K562 (cell line): ENCODE results near the gene TEFM. TPM values are rescaled to one million over a fixed set of nuclear protein-coding genes. Genes with fewer than 3 reads are reported as not detected.

Experiments used
- ATAC-seq: fragments of 200-7000 bp; cut with Tn5 transposase; 3 replicates; pipeline ENCODE4 v1.9.1; 2020; ENCODE audit warnings: moderate library complexity
- BruUV-seq: library from RNA; stranded (reverse); fragments of 400-500 nt; replicated peaks from 2 replicates; lab custom pipeline; 2021; lab: Mats Ljungman, UMichigan
- CTCF ChIA-PET: fragments of 300-600 bp; formaldehyde crosslinking; extraction: SDS; loops from one replicate; lab custom pipeline; 2021; ENCODE audit warnings: low intra/inter-chr PET ratio; lab: Yijun Ruan, JAX
- POLR2A ChIA-PET: fragments of 300-600, 350-650 bp; sonication (Branson Sonifier 250); formaldehyde crosslinking; extraction: SDS; loops from one replicate; lab custom pipeline; 2021; ENCODE audit warnings: antibody characterized with exemption, inconsistent platforms; lab: Yijun Ruan, JAX
- DNase-seq, 4 experiments: peaks; one replicate each; pipeline versions ENCODE4 v3.0.0 to v3.0.0-alpha.2; 2011 to 2018; ENCODE audit warnings: low spot score in 3 of 4, mixed read lengths in 3 of 4; ENCODE audit errors: extremely low read depth in 1 of 4
- FAIRE-seq: peaks from 2 replicates; lab custom pipeline; 2011; peaks lifted over from hg19 to GRCh38; lab: Jason Lieb, UNC
- H2AFZ ChIP-seq: 2 replicates; pipeline ENCODE4 v1.6.0; 2011; ENCODE audit warnings: low read depth, low read length, control low read depth, inconsistent platforms
- H3K27ac ChIP-seq: fragments of 200-600 bp; 3 replicates; pipeline ENCODE4 v1.8.0; 2011; ENCODE audit warnings: low read depth, mild to moderate bottlenecking, control low read depth, inconsistent platforms, low read length, moderate library complexity, mixed read lengths; ENCODE audit errors: extremely low read depth
- H3K27me3 ChIP-seq, 2 experiments: fragments of 300-600 bp in 1 of 2; 2 replicates in 1 of 2; 3 replicates in 1 of 2; pipeline versions ENCODE4 v1.6.0 to v1.8.0; 2011; ENCODE audit warnings: inconsistent platforms in 2 of 2, low read length in 2 of 2, mild to moderate bottlenecking in 1 of 2, mixed read lengths in 1 of 2, moderate library complexity in 1 of 2; ENCODE audit not compliant: control insufficient read depth in 2 of 2, insufficient read depth in 2 of 2
- H3K36me3 ChIP-seq: fragments of 300-600 bp; 3 replicates; pipeline ENCODE4 v1.8.0; 2011; ENCODE audit warnings: mild to moderate bottlenecking, low read length, inconsistent platforms; ENCODE audit not compliant: control insufficient read depth, insufficient read depth
- H3K4me1 ChIP-seq, 2 experiments: fragments of 200-600 bp in 1 of 2; replicated peaks in 1 of 2; 2 replicates in 1 of 2; 3 replicates in 1 of 2; pipeline versions ENCODE4 v1.5.1 to v1.8.0; 2011; ENCODE audit warnings: inconsistent platforms in 2 of 2, low read length in 2 of 2, mild to moderate bottlenecking in 1 of 2, mixed read lengths in 1 of 2, moderate library complexity in 1 of 2; ENCODE audit not compliant: control insufficient read depth in 2 of 2, insufficient read depth in 2 of 2
- H3K4me2 ChIP-seq: 2 replicates; pipeline ENCODE4 v1.6.1; 2011; ENCODE audit warnings: low read length, control low read depth, inconsistent platforms, mixed read lengths; ENCODE audit not compliant: insufficient read depth
- H3K4me3 ChIP-seq: fragments of 200-600 bp; sonication (generic), shearing (Covaris generic); 2 replicates; pipeline ENCODE4 v1.5.1; 2016; ENCODE audit warnings: control low read depth, inconsistent platforms
- H3K79me2 ChIP-seq: fragments of 200-600 bp; 3 replicates; pipeline ENCODE4 v1.8.0; 2011; ENCODE audit warnings: low read length, inconsistent platforms; ENCODE audit not compliant: control insufficient read depth, insufficient read depth
- H3K9ac ChIP-seq, 2 experiments: 2 replicates each; pipeline versions ENCODE4 v1.6.0 to v1.6.1; 2011; ENCODE audit warnings: low read depth in 2 of 2, low read length in 2 of 2, control low read depth in 1 of 2, inconsistent platforms in 1 of 2, mild to moderate bottlenecking in 1 of 2, mixed read lengths in 1 of 2; ENCODE audit not compliant: insufficient read depth in 1 of 2
- H3K9me1 ChIP-seq: one replicate; pipeline ENCODE4 v1.6.0; 2011; ENCODE audit warnings: inconsistent platforms, mild to moderate bottlenecking, low read length, moderate library complexity; ENCODE audit not compliant: control insufficient read depth, insufficient read depth
- H3K9me3 ChIP-seq: replicated peaks from 2 replicates; pipeline ENCODE4 v1.5.1; 2011; ENCODE audit warnings: low read depth, low read length, inconsistent platforms; ENCODE audit not compliant: control insufficient read depth, insufficient read depth
- H4K20me1 ChIP-seq: replicated peaks from 2 replicates; pipeline ENCODE4 v1.6.1; 2011; ENCODE audit warnings: low read length, inconsistent platforms, mixed read lengths; ENCODE audit not compliant: control insufficient read depth, insufficient read depth
- CHD2 ChIP-seq: IDR thresholded peaks from 2 replicates; pipeline ENCODE4 v1.6.1; 2011; ENCODE audit warnings: low read depth, low read length
- RCOR1 ChIP-seq, 2 experiments: IDR thresholded peaks; 2 replicates each; pipeline ENCODE4 v1.6.1; 2012; ENCODE audit warnings: low read depth in 2 of 2, low read length in 2 of 2, borderline replicate concordance in 1 of 2, improper control_type of control experiment in 1 of 2
- WGBS: fragments of 100-300 bp; shearing (Covaris generic); methylation state at CpG from one replicate; pipeline ENCODE4 v1.1.6; 2016; ENCODE audit warnings: low coverage, mixed read lengths; ENCODE audit not compliant: insufficient coverage; ENCODE audit errors: missing lambda C conversion rate; 5-methylcytosine and 5-hydroxymethylcytosine counted together
- in situ Hi-C: fragments of 300-500 bp; cut with MboI; formaldehyde crosslinking; loops from 4 replicates; pipeline ENCODE4 v1.15.0; 2018; ENCODE audit warnings: inconsistent platforms, mixed read lengths
- intact Hi-C: fragments of 100-400 bp; cut with micrococcal nuclease; formaldehyde crosslinking; loops from 2 replicates; pipeline ENCODE4 v1.14.2; 2022
- polyA plus RNA-seq, 8 experiments: library from polyadenylated mRNA; depleted of rRNA in 4 of 8; stranded (reverse) in 5 of 8; unstranded in 3 of 8; fragments of >200 nt; fragmentation: Nextera tagmentation in 2 of 8; fragmentation: Illumina TruSeq in 1 of 8; extraction: Ambion mirVana in 2 of 8; extraction: Trizol in 1 of 8; gene quantifications; 2 replicates each; pipeline versions ENCODE4 v1.2.1 to v1.2.3, GENCODE V29; 2011 to 2014; ENCODE audit warnings: inconsistent platforms in 1 of 8, missing spikeins in 1 of 8
- total RNA-seq, 7 experiments: library from RNA; depleted of rRNA in 6 of 7; stranded (reverse); fragments of >200 nt in 6 of 7; fragmentation: Illumina TruSeq in 2 of 7; extraction: Trizol in 2 of 7; gene quantifications; 2 replicates each; pipeline versions ENCODE4 v1.2.1 to v1.2.3, GENCODE V29; 2011 to 2021; ENCODE audit warnings: low replicate concordance in 1 of 7
- TF ChIP-seq, protein P1 (sequence below): fragments of 450-650 bp; IDR thresholded peaks from 2 replicates; pipeline ENCODE4 v1.6.1; 2016; ENCODE audit warnings: mild to moderate bottlenecking, moderate library complexity

TEFM gene
- total and polyA plus RNA-seq, 9 of the 15 experiments (the other 6 are each of a cell fraction or from before 2014, with no cell fraction given) = 12.5 to 60.3 (median 23.3) TPM

DNA sequence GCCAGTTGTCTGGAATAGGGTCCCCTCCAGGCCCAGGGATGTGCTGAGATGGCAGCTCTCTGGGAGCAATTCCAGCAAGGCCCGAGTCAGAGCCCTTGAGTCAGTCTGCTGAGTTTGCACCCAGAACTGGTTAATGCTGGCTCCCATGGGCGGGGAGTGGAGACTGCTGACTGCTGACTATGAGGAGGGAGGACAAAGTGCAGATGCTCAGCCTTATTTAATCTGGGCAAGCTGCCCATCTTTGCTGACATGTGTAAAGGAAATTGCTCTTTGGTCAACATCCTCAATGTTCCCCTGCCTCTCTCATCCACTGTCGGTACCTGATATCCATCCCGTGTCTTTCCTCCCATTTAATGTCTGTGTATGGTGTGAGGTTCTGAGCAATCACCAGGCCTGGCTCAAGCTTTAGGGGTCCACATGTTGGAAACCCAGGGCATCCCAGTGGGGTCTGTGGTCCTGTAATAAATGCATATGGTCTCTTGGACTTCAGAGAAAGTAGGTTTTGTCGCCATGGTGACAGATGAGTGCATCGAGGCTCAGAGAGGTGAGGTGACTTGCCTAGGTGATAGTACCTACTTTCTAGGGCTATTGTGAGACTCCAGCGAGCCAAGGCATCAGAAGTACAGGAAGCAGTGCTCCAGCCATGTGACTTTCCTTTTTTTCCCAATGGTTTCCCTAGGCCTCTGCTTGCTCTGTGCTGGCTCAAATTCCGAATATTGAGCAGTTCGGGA, 44.8 kb upstream of the TEFM start:
- 19% methylated on average over 9 of the region's 9 CpGs for WGBS
- ATAC-seq (no peak; the same call in 2 of the 3 replicates), DNase-seq (no peak), FAIRE-seq (no peak)
- Histone ChIP-seq H3K79me2 (no peaks in the 10 kb centered on the region), H3K4me3 (no peak overlapping the region), H3K27ac (no peak overlapping the region), H3K9me3 (no peaks in the 10 kb centered on the region), H2AFZ (no peak overlapping the region), H3K36me3 (no peaks in the 10 kb centered on the region), H3K4me1 (no peaks in the 10 kb centered on the region), H3K9me1 (no peaks in the 10 kb centered on the region), H3K9ac (no peak overlapping the region), H3K27me3 (peaks cover 12 to 38% of the 10 kb centered on the region in 2 experiments; a peak in 4 of 5 replicates), H3K4me2 (no peak overlapping the region), H4K20me1 (peaks cover 2% of the 10 kb centered on the region; the same call in 1 of the 2 replicates)
- CTCF ChIA-PET = no interaction called here
- no TSS peak for BruUV-seq
- POLR2A ChIA-PET = interaction anchor here (0.8 kb wide), 1 partner anchor 143 kb away, joined by 4 read pairs; no protein-coding TSS in a partner anchor
- intact Hi-C loops (no loop called here), in situ Hi-C loops (no loop called here)
- no peak for TF ChIP-seq CHD2
- TF ChIP-seq, protein P1, sequence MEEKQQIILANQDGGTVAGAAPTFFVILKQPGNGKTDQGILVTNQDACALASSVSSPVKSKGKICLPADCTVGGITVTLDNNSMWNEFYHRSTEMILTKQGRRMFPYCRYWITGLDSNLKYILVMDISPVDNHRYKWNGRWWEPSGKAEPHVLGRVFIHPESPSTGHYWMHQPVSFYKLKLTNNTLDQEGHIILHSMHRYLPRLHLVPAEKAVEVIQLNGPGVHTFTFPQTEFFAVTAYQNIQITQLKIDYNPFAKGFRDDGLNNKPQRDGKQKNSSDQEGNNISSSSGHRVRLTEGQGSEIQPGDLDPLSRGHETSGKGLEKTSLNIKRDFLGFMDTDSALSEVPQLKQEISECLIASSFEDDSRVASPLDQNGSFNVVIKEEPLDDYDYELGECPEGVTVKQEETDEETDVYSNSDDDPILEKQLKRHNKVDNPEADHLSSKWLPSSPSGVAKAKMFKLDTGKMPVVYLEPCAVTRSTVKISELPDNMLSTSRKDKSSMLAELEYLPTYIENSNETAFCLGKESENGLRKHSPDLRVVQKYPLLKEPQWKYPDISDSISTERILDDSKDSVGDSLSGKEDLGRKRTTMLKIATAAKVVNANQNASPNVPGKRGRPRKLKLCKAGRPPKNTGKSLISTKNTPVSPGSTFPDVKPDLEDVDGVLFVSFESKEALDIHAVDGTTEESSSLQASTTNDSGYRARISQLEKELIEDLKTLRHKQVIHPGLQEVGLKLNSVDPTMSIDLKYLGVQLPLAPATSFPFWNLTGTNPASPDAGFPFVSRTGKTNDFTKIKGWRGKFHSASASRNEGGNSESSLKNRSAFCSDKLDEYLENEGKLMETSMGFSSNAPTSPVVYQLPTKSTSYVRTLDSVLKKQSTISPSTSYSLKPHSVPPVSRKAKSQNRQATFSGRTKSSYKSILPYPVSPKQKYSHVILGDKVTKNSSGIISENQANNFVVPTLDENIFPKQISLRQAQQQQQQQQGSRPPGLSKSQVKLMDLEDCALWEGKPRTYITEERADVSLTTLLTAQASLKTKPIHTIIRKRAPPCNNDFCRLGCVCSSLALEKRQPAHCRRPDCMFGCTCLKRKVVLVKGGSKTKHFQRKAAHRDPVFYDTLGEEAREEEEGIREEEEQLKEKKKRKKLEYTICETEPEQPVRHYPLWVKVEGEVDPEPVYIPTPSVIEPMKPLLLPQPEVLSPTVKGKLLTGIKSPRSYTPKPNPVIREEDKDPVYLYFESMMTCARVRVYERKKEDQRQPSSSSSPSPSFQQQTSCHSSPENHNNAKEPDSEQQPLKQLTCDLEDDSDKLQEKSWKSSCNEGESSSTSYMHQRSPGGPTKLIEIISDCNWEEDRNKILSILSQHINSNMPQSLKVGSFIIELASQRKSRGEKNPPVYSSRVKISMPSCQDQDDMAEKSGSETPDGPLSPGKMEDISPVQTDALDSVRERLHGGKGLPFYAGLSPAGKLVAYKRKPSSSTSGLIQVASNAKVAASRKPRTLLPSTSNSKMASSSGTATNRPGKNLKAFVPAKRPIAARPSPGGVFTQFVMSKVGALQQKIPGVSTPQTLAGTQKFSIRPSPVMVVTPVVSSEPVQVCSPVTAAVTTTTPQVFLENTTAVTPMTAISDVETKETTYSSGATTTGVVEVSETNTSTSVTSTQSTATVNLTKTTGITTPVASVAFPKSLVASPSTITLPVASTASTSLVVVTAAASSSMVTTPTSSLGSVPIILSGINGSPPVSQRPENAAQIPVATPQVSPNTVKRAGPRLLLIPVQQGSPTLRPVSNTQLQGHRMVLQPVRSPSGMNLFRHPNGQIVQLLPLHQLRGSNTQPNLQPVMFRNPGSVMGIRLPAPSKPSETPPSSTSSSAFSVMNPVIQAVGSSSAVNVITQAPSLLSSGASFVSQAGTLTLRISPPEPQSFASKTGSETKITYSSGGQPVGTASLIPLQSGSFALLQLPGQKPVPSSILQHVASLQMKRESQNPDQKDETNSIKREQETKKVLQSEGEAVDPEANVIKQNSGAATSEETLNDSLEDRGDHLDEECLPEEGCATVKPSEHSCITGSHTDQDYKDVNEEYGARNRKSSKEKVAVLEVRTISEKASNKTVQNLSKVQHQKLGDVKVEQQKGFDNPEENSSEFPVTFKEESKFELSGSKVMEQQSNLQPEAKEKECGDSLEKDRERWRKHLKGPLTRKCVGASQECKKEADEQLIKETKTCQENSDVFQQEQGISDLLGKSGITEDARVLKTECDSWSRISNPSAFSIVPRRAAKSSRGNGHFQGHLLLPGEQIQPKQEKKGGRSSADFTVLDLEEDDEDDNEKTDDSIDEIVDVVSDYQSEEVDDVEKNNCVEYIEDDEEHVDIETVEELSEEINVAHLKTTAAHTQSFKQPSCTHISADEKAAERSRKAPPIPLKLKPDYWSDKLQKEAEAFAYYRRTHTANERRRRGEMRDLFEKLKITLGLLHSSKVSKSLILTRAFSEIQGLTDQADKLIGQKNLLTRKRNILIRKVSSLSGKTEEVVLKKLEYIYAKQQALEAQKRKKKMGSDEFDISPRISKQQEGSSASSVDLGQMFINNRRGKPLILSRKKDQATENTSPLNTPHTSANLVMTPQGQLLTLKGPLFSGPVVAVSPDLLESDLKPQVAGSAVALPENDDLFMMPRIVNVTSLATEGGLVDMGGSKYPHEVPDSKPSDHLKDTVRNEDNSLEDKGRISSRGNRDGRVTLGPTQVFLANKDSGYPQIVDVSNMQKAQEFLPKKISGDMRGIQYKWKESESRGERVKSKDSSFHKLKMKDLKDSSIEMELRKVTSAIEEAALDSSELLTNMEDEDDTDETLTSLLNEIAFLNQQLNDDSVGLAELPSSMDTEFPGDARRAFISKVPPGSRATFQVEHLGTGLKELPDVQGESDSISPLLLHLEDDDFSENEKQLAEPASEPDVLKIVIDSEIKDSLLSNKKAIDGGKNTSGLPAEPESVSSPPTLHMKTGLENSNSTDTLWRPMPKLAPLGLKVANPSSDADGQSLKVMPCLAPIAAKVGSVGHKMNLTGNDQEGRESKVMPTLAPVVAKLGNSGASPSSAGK = no peak
- 0 out of 4 replicates have a peak, but pooled peaks of 1 of the 2 experiments have one; percentile 17 for TF ChIP-seq RCOR1 (IDR thresholded peaks at IDR 0.05; ENCODE audit: borderline replicate concordance in 1 of 2, low read depth in 2 of 2, low read length in 2 of 2)
